IPS-20b (cell line): Measurements from ENCODE around the gene HIGD2B.
"Not testable (repeated sequence)": the region's sequence is repeated elsewhere in the genome, so short reads cannot be mapped to it uniquely, and the experiment has no call there.

Source experiments
- H3K27ac ChIP-seq: one replicate; pipeline ENCODE4 v1.5.1; 2013; ENCODE audit warnings: low read length
- H3K27me3 ChIP-seq: 2 replicates; pipeline ENCODE4 v1.6.1; 2013; ENCODE audit warnings: mild to moderate bottlenecking, low read length, inconsistent platforms; ENCODE audit not compliant: insufficient read depth
- H3K36me3 ChIP-seq: 2 replicates; pipeline ENCODE4 v1.6.1; 2013; ENCODE audit warnings: low read depth, mild to moderate bottlenecking, inconsistent platforms, low read length, moderate library complexity; ENCODE audit not compliant: insufficient read depth
- H3K4me1 ChIP-seq: 2 replicates; pipeline ENCODE4 v1.6.1; 2013; ENCODE audit warnings: mild to moderate bottlenecking, control low read depth, inconsistent platforms, low read length, moderate library complexity; ENCODE audit not compliant: insufficient read depth
- H3K4me3 ChIP-seq: 2 replicates; pipeline ENCODE4 v1.5.1; 2013; ENCODE audit warnings: mild to moderate bottlenecking, low read length, inconsistent platforms
- H3K9ac ChIP-seq: 2 replicates; pipeline ENCODE4 v1.6.1; 2013; ENCODE audit warnings: low read depth, mild to moderate bottlenecking, inconsistent platforms, low read length, moderate library complexity
- H3K9me3 ChIP-seq: 2 replicates; pipeline ENCODE4 v1.6.1; 2013; ENCODE audit warnings: mild to moderate bottlenecking, low read depth, low read length, inconsistent platforms; ENCODE audit not compliant: insufficient read depth

Gene HIGD2B

DNA sequence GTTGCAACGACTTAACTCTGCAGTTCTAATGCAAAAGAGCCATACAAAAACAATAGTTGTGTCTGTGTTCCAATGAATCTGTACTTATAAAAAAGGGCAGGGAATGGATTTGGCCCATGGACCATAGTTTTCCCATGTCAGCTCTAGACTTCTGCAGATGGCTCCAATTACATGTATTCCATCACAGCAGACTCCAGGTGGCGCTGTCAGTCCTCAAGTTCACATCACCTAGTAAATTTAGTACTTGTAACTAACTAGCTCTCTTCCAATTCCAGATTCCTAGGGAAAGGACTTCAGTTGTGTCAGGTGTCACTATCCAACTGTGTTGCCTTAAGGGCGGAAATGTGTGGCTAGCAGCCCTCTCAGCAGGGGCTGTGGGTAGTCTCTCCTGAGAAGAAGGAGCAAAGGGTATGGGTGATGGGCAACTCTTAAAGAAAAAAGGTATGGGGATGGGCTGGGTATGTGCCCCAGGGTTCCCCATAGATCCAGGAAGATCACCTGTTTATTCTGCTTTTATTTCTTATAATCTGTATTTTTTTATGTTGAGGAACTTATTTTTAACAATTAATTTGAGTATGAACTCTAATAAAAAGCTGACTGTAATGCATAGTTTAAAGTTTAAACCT is 36.2 kb upstream of the HIGD2B start:
- no peaks in the 10 kb centered on the region for H3K4me1 ChIP-seq
- no peak overlapping the region for H3K27ac ChIP-seq
- no peaks in the 10 kb centered on the region for H3K9me3 ChIP-seq
- no peaks in the 10 kb centered on the region for H3K27me3 ChIP-seq
- H3K4me3 ChIP-seq = no peak overlapping the region
- H3K9ac ChIP-seq = no peak overlapping the region
- peaks cover 22% of the 10 kb centered on the region; the same call in 1 of the 2 replicates for H3K36me3 ChIP-seq

GRCh38 chr15:72708551-72709303 is 22.7 kb upstream of the HIGD2B start:
- not testable (repeated sequence) for H3K4me3 ChIP-seq, H3K9me3 ChIP-seq, H3K27ac ChIP-seq, H3K9ac ChIP-seq, H3K27me3 ChIP-seq, H3K4me1 ChIP-seq
- H3K36me3 ChIP-seq = peaks cover 25% of the 10 kb centered on the region

DNA sequence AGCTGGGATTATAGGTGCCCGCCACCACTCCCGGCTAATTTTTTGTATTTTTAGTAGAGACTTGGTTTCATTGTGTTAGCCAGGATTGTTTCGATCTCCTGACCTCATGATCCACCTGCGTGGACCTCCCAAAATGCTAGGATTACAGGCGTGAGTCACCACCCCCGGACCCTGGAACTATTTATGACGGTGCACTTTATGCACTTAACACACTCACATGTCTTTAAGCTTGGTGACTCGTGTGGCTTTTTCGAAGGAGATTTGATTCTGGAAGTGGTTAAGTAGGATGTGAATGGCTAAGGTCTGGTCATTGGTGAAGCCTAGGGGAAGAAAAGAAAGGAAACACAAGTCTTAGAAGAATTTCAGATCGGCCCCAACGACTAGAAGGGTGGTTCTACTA is 20.3 kb upstream of the HIGD2B start:
- no peak overlapping the region for H3K9ac ChIP-seq
- H3K27ac ChIP-seq = no peak overlapping the region
- H3K9me3 ChIP-seq = no peaks in the 10 kb centered on the region
- no peaks in the 10 kb centered on the region for H3K27me3 ChIP-seq
- H3K4me3 ChIP-seq = no peak overlapping the region
- H3K4me1 ChIP-seq = no peaks in the 10 kb centered on the region
- H3K36me3 ChIP-seq = peaks cover 7% of the 10 kb centered on the region; the same call in 1 of the 2 replicates

- H3K4me3 ChIP-seq = no peak overlapping the region
- no peaks in the 10 kb centered on the region for H3K4me1 ChIP-seq
- no peaks in the 10 kb centered on the region for H3K36me3 ChIP-seq
- no peak overlapping the region for H3K27ac ChIP-seq
- no peak overlapping the region for H3K9ac ChIP-seq
- no peaks in the 10 kb centered on the region for H3K9me3 ChIP-seq
- H3K27me3 ChIP-seq = no peaks in the 10 kb centered on the region
Observed at GRCh38 chr15:72700076-72700475, 14.1 kb upstream of the HIGD2B start.

- Histone ChIP-seq H3K4me3 (no peak overlapping the region), H3K9me3 (no peaks in the 10 kb centered on the region), H3K36me3 (no peaks in the 10 kb centered on the region), H3K9ac (no peak overlapping the region), H3K4me1 (no peaks in the 10 kb centered on the region), H3K27ac (no peak overlapping the region), H3K27me3 (no peaks in the 10 kb centered on the region)
Observed at GRCh38 chr15:72698938-72699337, 13.0 kb upstream of the HIGD2B start.

GRCh38 chr15:72690938-72691337 is 5.0 kb upstream of the HIGD2B start:
- H3K36me3 ChIP-seq = no peaks in the 10 kb centered on the region
- no peaks in the 10 kb centered on the region for H3K27me3 ChIP-seq
- no peak overlapping the region for H3K4me3 ChIP-seq
- no peaks in the 10 kb centered on the region for H3K4me1 ChIP-seq
- no peak overlapping the region for H3K9ac ChIP-seq
- no peaks in the 10 kb centered on the region for H3K9me3 ChIP-seq
- H3K27ac ChIP-seq = no peak overlapping the region

DNA sequence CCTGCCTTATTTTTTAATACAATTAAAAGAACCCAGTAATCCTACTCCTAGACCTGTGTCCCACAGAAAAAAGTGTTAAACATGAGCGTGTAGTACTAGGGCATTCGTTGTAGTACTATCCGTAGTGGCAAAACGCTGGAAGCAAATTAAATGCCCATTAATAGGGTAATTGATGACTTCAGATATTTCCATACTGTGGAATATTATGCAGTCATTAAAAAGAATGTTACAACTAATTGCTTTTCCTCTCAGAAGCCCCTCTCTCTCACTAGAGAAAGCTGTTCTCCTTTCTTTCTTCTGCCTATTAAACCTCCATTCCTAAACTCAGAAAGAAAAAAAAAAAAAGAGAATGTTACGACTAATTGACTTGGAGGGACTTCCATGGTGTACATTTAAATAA is 2.7 kb upstream of the HIGD2B start:
- Histone ChIP-seq H3K27me3 (no peaks in the 10 kb centered on the region), H3K9ac (no peak overlapping the region), H3K4me3 (no peak overlapping the region), H3K4me1 (no peaks in the 10 kb centered on the region), H3K27ac (no peak overlapping the region), H3K36me3 (no peaks in the 10 kb centered on the region), H3K9me3 (no peaks in the 10 kb centered on the region)

GRCh38 chr15:72685301-72685924 is 569 bp downstream of the HIGD2B start:
- Histone ChIP-seq H3K9ac (peak overlapping the region; percentile 90), H3K27me3 (no peaks in the 10 kb centered on the region), H3K4me1 (no peaks in the 10 kb centered on the region; the same call in 1 of the 2 replicates), H3K27ac (peak overlapping the region; percentile 68), H3K36me3 (no peaks in the 10 kb centered on the region), H3K9me3 (no peaks in the 10 kb centered on the region), H3K4me3 (peak overlapping the region; percentile 94)

- Histone ChIP-seq H3K9me3 (no peaks in the 10 kb centered on the region), H3K9ac (no peak overlapping the region), H3K36me3 (no peaks in the 10 kb centered on the region), H3K4me1 (no peaks in the 10 kb centered on the region; the same call in 1 of the 2 replicates), H3K27me3 (no peaks in the 10 kb centered on the region), H3K27ac (no peak overlapping the region), H3K4me3 (no peak overlapping the region)
Observed at GRCh38 chr15:72682772-72683171, 3.2 kb downstream of the HIGD2B start.

- Histone ChIP-seq H3K36me3 (no peaks in the 10 kb centered on the region), H3K9ac (no peak overlapping the region), H3K4me3 (no peak overlapping the region), H3K27me3 (no peaks in the 10 kb centered on the region), H3K27ac (no peak overlapping the region), H3K4me1 (no peaks in the 10 kb centered on the region; the same call in 1 of the 2 replicates), H3K9me3 (no peaks in the 10 kb centered on the region)
Observed at GRCh38 chr15:72680931-72681330, 5.1 kb downstream of the HIGD2B start.

DNA sequence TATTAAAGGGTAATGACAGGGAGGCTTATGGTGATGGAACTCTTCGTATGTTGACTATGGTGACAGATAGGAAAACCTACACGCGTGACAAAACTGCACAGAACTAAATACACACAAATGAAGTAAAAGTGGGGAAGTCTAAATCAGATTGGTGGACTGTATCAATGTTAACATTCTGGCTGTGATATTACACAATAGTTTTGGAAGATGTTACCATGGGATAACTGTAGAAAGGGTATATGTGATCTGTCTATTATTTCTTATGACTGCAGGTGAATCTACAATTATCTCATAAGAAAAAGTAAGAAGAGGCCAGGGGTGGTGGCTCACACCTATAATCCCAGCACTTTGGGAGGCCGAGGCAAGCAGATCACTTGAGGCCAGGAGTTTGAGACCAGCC is 9.1 kb downstream of the HIGD2B start:
- Histone ChIP-seq H3K36me3 (no peaks in the 10 kb centered on the region), H3K4me1 (peaks cover 11% of the 10 kb centered on the region; the same call in 1 of the 2 replicates), H3K9ac (no peak overlapping the region), H3K27me3 (no peaks in the 10 kb centered on the region), H3K27ac (no peak overlapping the region), H3K4me3 (no peak overlapping the region), H3K9me3 (no peaks in the 10 kb centered on the region)

- Histone ChIP-seq H3K27ac (peak overlapping the region; percentile 39), H3K9ac (peak overlapping the region; percentile 32; the same call in 1 of the 2 replicates)
Observed at GRCh38 chr15:72671525-72671924, 14.5 kb downstream of the HIGD2B start.

More at GRCh38 chr15:72671525-72671924, 14.5 kb downstream of the HIGD2B start:
- peaks cover 19% of the 10 kb centered on the region; the same call in 1 of the 2 replicates for H3K4me1 ChIP-seq
- H3K36me3 ChIP-seq = no peaks in the 10 kb centered on the region
- no peaks in the 10 kb centered on the region for H3K9me3 ChIP-seq
- H3K4me3 ChIP-seq = peak overlapping the region; percentile 67; the same call in 1 of the 2 replicates
- no peaks in the 10 kb centered on the region for H3K27me3 ChIP-seq
